Liver (tissue), 9 donors: ENCODE data around the gene ADCYAP1R1. TPM values are rescaled to one million over a fixed set of nuclear protein-coding genes. Genes with fewer than 3 reads are reported as not detected.

Experiments
- DNase-seq: peaks from one replicate; pipeline ENCODE4 v3.0.0-alpha.2; 2017; ENCODE audit warnings: low spot score
- H3K27ac ChIP-seq, 2 donors: one replicate each; pipeline ENCODE4 v1.7.0; 2013; ENCODE audit warnings: inconsistent platforms in 2 of 2, low read length in 2 of 2, control low read depth in 1 of 2, low read depth in 1 of 2, mild to moderate bottlenecking in 1 of 2
- H3K27me3 ChIP-seq, 4 donors: one replicate each; pipeline versions ENCODE4 v1.6.1 to v1.7.0; 2013; ENCODE audit warnings: low read length in 3 of 4, inconsistent platforms in 1 of 4, mild to moderate bottlenecking in 1 of 4, moderate library complexity in 1 of 4; ENCODE audit not compliant: control insufficient read depth in 4 of 4, insufficient read depth in 4 of 4
- H3K36me3 ChIP-seq, 4 donors: one replicate each; pipeline versions ENCODE4 v1.6.1 to v1.7.0; 2013; ENCODE audit warnings: low read length in 3 of 4, mild to moderate bottlenecking in 3 of 4, low read depth in 1 of 4, moderate library complexity in 1 of 4; ENCODE audit not compliant: control insufficient read depth in 4 of 4, insufficient read depth in 3 of 4
- H3K4me1 ChIP-seq, 4 donors: one replicate each; pipeline versions ENCODE4 v1.6.1 to v1.7.0; 2013; ENCODE audit warnings: low read length in 3 of 4, mild to moderate bottlenecking in 3 of 4, moderate library complexity in 1 of 4; ENCODE audit not compliant: control insufficient read depth in 4 of 4, insufficient read depth in 4 of 4
- H3K4me3 ChIP-seq, 3 donors: one replicate each; pipeline versions ENCODE4 v1.6.1 to v1.7.0; 2013; ENCODE audit warnings: low read length in 3 of 3, control low read depth in 1 of 3, low read depth in 1 of 3, mild to moderate bottlenecking in 1 of 3
- H3K9ac ChIP-seq, 2 donors: one replicate each; pipeline ENCODE4 v1.7.0; 2013; ENCODE audit warnings: low read length in 2 of 2, mild to moderate bottlenecking in 2 of 2, moderate library complexity in 2 of 2, control low read depth in 1 of 2, low read depth in 1 of 2
- H3K9me3 ChIP-seq, 4 donors: one replicate each; pipeline versions ENCODE4 v1.6.1 to v1.7.0; 2013; ENCODE audit warnings: low read length in 3 of 4; ENCODE audit not compliant: control insufficient read depth in 4 of 4
- ATF3 ChIP-seq: IDR thresholded peaks from 2 replicates; pipeline ENCODE4 v1.6.1; 2016; ENCODE audit warnings: antibody characterized with exemption
- EGR1 ChIP-seq, 2 donors: IDR thresholded peaks; 2 replicates each; pipeline ENCODE4 v1.6.1; 2016 to 2018; ENCODE audit warnings: antibody characterized with exemption in 2 of 2, low read depth in 2 of 2
- FOXA1 ChIP-seq: IDR thresholded peaks from 2 replicates; pipeline ENCODE4 v1.6.1; 2016; ENCODE audit warnings: antibody characterized with exemption
- FOXA2 ChIP-seq: IDR thresholded peaks from 2 replicates; pipeline ENCODE4 v1.6.1; 2016; ENCODE audit warnings: antibody characterized with exemption
- GABPA ChIP-seq, 2 donors: IDR thresholded peaks in 1 of 2; conservative IDR thresholded peaks in 1 of 2; 2 replicates each; pipeline ENCODE4 v1.6.1; 2016; ENCODE audit warnings: antibody characterized with exemption in 2 of 2, mild to moderate bottlenecking in 1 of 2, moderate library complexity in 1 of 2
- HNF4G ChIP-seq: IDR thresholded peaks from 2 replicates; pipeline ENCODE4 v1.6.1; 2016; ENCODE audit warnings: antibody characterized with exemption
- MAX ChIP-seq: IDR thresholded peaks from 2 replicates; pipeline ENCODE4 v1.6.1; 2016; ENCODE audit warnings: antibody characterized with exemption
- RAD21 ChIP-seq, 2 donors: IDR thresholded peaks; 2 replicates each; pipeline ENCODE4 v1.6.1; 2016; ENCODE audit warnings: antibody characterized with exemption in 2 of 2, mild to moderate bottlenecking in 2 of 2
- REST ChIP-seq: IDR thresholded peaks from 2 replicates; pipeline ENCODE4 v1.6.1; 2016; ENCODE audit warnings: antibody characterized with exemption, mild to moderate bottlenecking
- SP1 ChIP-seq: IDR thresholded peaks from 2 replicates; pipeline ENCODE4 v1.6.1; 2018; ENCODE audit warnings: antibody characterized with exemption, mild to moderate bottlenecking
- TAF1 ChIP-seq: conservative IDR thresholded peaks from 2 replicates; pipeline ENCODE4 v1.6.1; 2016; ENCODE audit warnings: antibody characterized with exemption, mild to moderate bottlenecking
- YY1 ChIP-seq: IDR thresholded peaks from 2 replicates; pipeline ENCODE4 v1.6.1; 2016; ENCODE audit warnings: antibody characterized with exemption, mild to moderate bottlenecking
- ZBTB33 ChIP-seq: IDR thresholded peaks from 2 replicates; pipeline ENCODE4 v1.6.1; 2016; ENCODE audit warnings: antibody characterized with exemption
- WGBS: extraction: QIAGEN DNeasy Blood & Tissue Kit; methylation state at CpG from one replicate; pipeline ENCODE4 v1.1.7; 2013; 5-methylcytosine and 5-hydroxymethylcytosine counted together
- polyA plus RNA-seq, 2 donors: library from polyadenylated mRNA; stranded (reverse) in 1 of 2; unstranded in 1 of 2; fragments of 200-250 nt in 1 of 2; fragments of >200 nt in 1 of 2; fragmentation: Nextera tagmentation in 1 of 2; extraction: Ambion mirVana in 1 of 2; gene quantifications; one replicate each; pipeline versions ENCODE4 v1.2.1 to v1.2.3, GENCODE V29; 2013 to 2015
- total RNA-seq, 2 donors: library from RNA; depleted of rRNA; stranded (reverse); fragments of >200 nt; gene quantifications; one replicate each; pipeline ENCODE4 v1.2.3, GENCODE V29; 2014
- donor health status: healthy.
- donor health status: healthy.
- donor health status: healthy.
- donor health status: healthy.
- donor health status: healthy.

The ADCYAP1R1 gene
- total and polyA plus RNA-seq, 4 donors, result 0.05 to 0.67 (median 0.12) TPM; not detected in 1

- H3K9me3 ChIP-seq, result no peaks in the 10 kb centered on the region
- H3K4me1 ChIP-seq, result no peaks in the 10 kb centered on the region
- H3K27ac ChIP-seq, result no peak overlapping the region
- WGBS, result 79% methylated on average over 4 of the region's 4 CpGs
- H3K4me3 ChIP-seq, result no peak overlapping the region
- no peaks in the 10 kb centered on the region for H3K36me3 ChIP-seq
- TF ChIP-seq HNF4G (no peak), ATF3 (no peak), GABPA (IDR thresholded peaks at IDR 0.05 in 1 of 2, conservative IDR thresholded peaks at IDR 0.05 in 1 of 2) (no peak), EGR1 (IDR thresholded peaks at IDR 0.05; ENCODE audit: low read depth in 2 of 2) (no peak), SP1 (no peak), RAD21 (IDR thresholded peaks at IDR 0.05) (no peak), FOXA1 (no peak), MAX (no peak), ZBTB33 (no peak)
- H3K27me3 ChIP-seq, result no peaks in the 10 kb centered on the region
- no peak for DNase-seq
- no peak overlapping the region for H3K9ac ChIP-seq
These were observed 17.9 kb downstream of the ADCYAP1R1 start for GRCh38 chr7:31069860-31070555.

GRCh38 chr7:31070991-31071644 is 19.0 kb downstream of the ADCYAP1R1 start:
- Histone ChIP-seq H3K9me3 (no peaks in the 10 kb centered on the region), H3K27ac (no peak overlapping the region), H3K4me1 (no peaks in the 10 kb centered on the region), H3K4me3 (no peak overlapping the region), H3K36me3 (no peaks in the 10 kb centered on the region), H3K27me3 (no peaks in the 10 kb centered on the region), H3K9ac (no peak overlapping the region)
- no peak for TF ChIP-seq RAD21 (IDR thresholded peaks at IDR 0.05)
- no peak for TF ChIP-seq HNF4G
- no peak for TF ChIP-seq ZBTB33
- no peak for TF ChIP-seq YY1
- no peak for TF ChIP-seq REST
- TF ChIP-seq TAF1, result no peak
- TF ChIP-seq FOXA2, result no peak
- TF ChIP-seq EGR1 (IDR thresholded peaks at IDR 0.05; ENCODE audit: low read depth in 2 of 2), result no peak
- WGBS, result 85% methylated on average over 8 of the region's 8 CpGs
- DNase-seq, result no peak
